Epithelial cell of proximal tubule (primary cell): ENCODE measurements around the gene PAPPA. TPM values are rescaled to one million over a fixed set of nuclear protein-coding genes. Genes with fewer than 3 reads are reported as not detected.

Experiments used
- DNase-seq: peaks from one replicate; pipeline ENCODE4 v3.0.0-alpha.2; 2011; ENCODE audit warnings: low read depth
- H3K4me3 ChIP-seq: 2 replicates; pipeline ENCODE4 v1.5.1; 2011; ENCODE audit warnings: low read depth, mild to moderate bottlenecking, low read length
- total RNA-seq: library from RNA; depleted of rRNA; stranded (reverse); fragments of >200 nt; gene quantifications from 2 replicates; pipeline ENCODE4 v1.2.3, GENCODE V29; 2015
- TF ChIP-seq, protein P1 (sequence below): conservative IDR thresholded peaks from 2 replicates; pipeline ENCODE4 v1.5.1; 2012; ENCODE audit warnings: low read depth, mild to moderate bottlenecking, low read length

The PAPPA gene
- total RNA-seq, 1 donor from 2014 or later, result 2.5 TPM

DNA sequence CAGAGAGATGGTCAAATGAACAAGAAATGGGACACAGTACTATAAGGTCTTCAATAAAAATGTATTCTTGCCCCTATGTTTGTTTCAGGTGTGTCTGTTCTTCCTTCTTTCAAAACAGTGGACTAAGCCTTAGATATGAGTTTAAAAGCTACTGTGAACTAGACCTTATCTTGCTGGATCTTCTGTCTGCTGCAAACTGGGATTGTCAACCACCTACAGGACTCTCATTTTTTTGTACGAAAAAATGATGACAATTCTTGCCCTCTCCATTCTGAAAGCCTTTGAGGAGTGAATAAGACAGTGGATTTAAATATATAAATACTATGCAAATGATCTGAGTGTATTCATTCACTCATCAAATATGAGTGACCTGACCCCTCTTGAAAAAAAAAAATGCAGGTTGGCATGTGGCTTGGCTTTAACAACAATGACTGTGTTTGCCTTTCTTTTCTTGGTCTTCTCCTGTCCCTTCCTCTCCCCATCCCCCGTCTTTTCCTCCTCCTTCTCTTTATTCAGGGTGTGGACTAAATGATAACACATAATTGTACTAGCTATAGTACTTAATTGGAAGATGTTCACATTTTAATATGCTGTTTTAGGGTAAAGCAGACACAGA lies 298.0 kb downstream of the PAPPA start:
- H3K4me3 ChIP-seq, result no peak overlapping the region
- DNase-seq, result no peak
- TF ChIP-seq, protein P1, sequence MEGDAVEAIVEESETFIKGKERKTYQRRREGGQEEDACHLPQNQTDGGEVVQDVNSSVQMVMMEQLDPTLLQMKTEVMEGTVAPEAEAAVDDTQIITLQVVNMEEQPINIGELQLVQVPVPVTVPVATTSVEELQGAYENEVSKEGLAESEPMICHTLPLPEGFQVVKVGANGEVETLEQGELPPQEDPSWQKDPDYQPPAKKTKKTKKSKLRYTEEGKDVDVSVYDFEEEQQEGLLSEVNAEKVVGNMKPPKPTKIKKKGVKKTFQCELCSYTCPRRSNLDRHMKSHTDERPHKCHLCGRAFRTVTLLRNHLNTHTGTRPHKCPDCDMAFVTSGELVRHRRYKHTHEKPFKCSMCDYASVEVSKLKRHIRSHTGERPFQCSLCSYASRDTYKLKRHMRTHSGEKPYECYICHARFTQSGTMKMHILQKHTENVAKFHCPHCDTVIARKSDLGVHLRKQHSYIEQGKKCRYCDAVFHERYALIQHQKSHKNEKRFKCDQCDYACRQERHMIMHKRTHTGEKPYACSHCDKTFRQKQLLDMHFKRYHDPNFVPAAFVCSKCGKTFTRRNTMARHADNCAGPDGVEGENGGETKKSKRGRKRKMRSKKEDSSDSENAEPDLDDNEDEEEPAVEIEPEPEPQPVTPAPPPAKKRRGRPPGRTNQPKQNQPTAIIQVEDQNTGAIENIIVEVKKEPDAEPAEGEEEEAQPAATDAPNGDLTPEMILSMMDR, result no peak
